ENCODE data around the gene IL1B.

GRCh38 chr2:112840068-112840445, 3.5 kb upstream of the IL1B start:
- no peak for TF ChIP-seq POLR2AphosphoS5 (IDR thresholded peaks at IDR 0.05)
- no peak for TF ChIP-seq CTCF (IDR thresholded peaks at IDR 0.05)

All from breast epithelium (tissue), 3 donors.